Cardiac muscle cell (in vitro differentiated cells and primary cell): ENCODE measurements around the gene HMGCR. TPM values are rescaled to one million over a fixed set of nuclear protein-coding genes. Genes with fewer than 3 reads are reported as not detected.
A peak's percentile ranks its signal among the peaks of the same experiment; 100 is the strongest.
"Not testable (repeated sequence)": the region's sequence is repeated elsewhere in the genome, so short reads cannot be mapped to it uniquely, and the experiment has no call there.

Source experiments
- DNase-seq, 2 donors: peaks; one replicate each; pipeline versions ENCODE4 v3.0.0 to v3.0.0-alpha.2; 2010 to 2017; ENCODE audit warnings: low read depth in 1 of 2, low spot score in 1 of 2
- H3K27ac ChIP-seq: fragments of 200-600 bp; sonication (generic); 2 replicates; pipeline ENCODE4 v1.5.1; 2016
- H3K27me3 ChIP-seq: fragments of 200-600 bp; sonication (generic); 2 replicates; pipeline ENCODE4 v1.6.0; 2016; ENCODE audit warnings: control low read depth
- H3K36me3 ChIP-seq: fragments of 200-600 bp; sonication (generic); 2 replicates; pipeline ENCODE4 v1.5.1; 2016; ENCODE audit warnings: control low read depth
- H3K4me1 ChIP-seq: fragments of 200-600 bp; sonication (generic); 2 replicates; pipeline ENCODE4 v1.8.1; 2017; ENCODE audit warnings: low read depth, mild to moderate bottlenecking, mixed run types
- H3K4me3 ChIP-seq: fragments of 200-600 bp; sonication (generic); 2 replicates; pipeline ENCODE4 v1.5.1; 2016; ENCODE audit warnings: mild to moderate bottlenecking
- H3K9me3 ChIP-seq: fragments of 200-600 bp; sonication (generic); 2 replicates; pipeline ENCODE4 v1.5.1; 2017; ENCODE audit warnings: low read depth, mild to moderate bottlenecking, control low read depth
- CTCF ChIP-seq: IDR thresholded peaks from 2 replicates; pipeline ENCODE4 v1.5.1; 2012; ENCODE audit warnings: low read depth, mild to moderate bottlenecking, low read length
- polyA plus RNA-seq: library from polyadenylated mRNA; unstranded; fragments of >200 nt; fragmentation: Nextera tagmentation; extraction: Ambion mirVana; gene quantifications from 2 replicates; pipeline ENCODE4 v1.2.1, GENCODE V29; 2016
- total RNA-seq: library from RNA; depleted of rRNA; stranded (reverse); fragments of >200 nt; gene quantifications from 2 replicates; pipeline ENCODE4 v1.2.3, GENCODE V29; 2016

HMGCR gene
- total and polyA plus RNA-seq, 2 experiments from 2014 or later, result 34.0 to 68.9 TPM

- Histone ChIP-seq H3K4me1 (no peaks in the 10 kb centered on the region), H3K36me3 (no peaks in the 10 kb centered on the region), H3K27ac (no peak overlapping the region), H3K9me3 (no peaks in the 10 kb centered on the region), H3K27me3 (no peaks in the 10 kb centered on the region), H3K4me3 (no peak overlapping the region)
- TF ChIP-seq CTCF, result no peak
- DNase-seq, result no peak
Observed at GRCh38 chr5:75331095-75332090, 5.6 kb upstream of the HMGCR start.

DNA sequence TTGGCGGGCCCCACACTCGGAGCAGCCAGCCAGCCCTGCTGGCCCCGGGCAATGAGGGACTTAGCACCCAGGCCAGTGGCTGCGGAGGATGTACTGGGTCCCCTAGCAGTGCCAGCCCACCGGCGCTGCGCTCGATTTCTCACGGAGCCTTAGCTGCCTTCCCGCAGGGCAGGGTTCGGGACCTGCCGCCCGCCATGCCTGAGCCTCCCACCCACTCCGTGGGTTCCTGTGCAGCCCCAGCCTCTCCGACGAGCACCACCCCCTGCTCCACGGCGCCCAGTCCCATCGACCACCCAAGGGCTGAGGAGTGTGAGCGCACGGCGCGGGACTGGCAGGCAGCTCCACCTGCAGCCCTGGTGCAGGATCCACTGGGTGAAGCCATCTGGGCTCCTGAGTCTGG, 3.3 kb upstream of the HMGCR start:
- not testable (repeated sequence) for H3K9me3 ChIP-seq, H3K27ac ChIP-seq, H3K4me3 ChIP-seq, H3K4me1 ChIP-seq, H3K36me3 ChIP-seq, DNase-seq, H3K27me3 ChIP-seq

- H3K27me3 ChIP-seq, H3K9me3 ChIP-seq, H3K4me3 ChIP-seq, H3K36me3 ChIP-seq, H3K4me1 ChIP-seq, DNase-seq, H3K27ac ChIP-seq: not testable (repeated sequence)
Observed at GRCh38 chr5:75334413-75334812, 2.6 kb upstream of the HMGCR start.

DNA sequence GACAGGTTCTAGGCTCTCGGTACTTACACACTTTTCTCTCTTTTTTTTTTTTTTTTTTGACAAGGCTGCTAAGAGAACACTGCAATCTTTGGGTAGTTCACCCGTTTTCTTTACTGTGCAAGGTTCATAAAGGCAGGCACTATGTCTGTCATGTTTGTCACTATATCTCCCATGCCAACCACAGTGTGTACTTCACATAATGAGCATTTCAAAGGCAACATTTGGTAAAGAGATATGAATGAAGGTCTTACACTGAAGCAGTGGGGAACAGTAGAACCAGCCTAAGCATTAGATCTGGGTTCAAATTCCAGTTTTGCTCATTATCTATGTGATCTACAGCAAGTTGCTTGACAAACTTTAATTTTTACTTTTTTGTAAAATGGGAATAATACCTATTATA, 1.5 kb upstream of the HMGCR start:
- peaks cover 14% of the 10 kb centered on the region for H3K4me1 ChIP-seq
- H3K27me3 ChIP-seq, result no peaks in the 10 kb centered on the region
- no peak for DNase-seq
- TF ChIP-seq CTCF, result no peak
- no peaks in the 10 kb centered on the region for H3K9me3 ChIP-seq
- H3K27ac ChIP-seq, result peak overlapping the region; percentile 90
- no peaks in the 10 kb centered on the region for H3K36me3 ChIP-seq
- H3K4me3 ChIP-seq, result peak overlapping the region; percentile 55

GRCh38 chr5:75335952-75336614, 937 bp upstream of the HMGCR start:
- H3K27me3 ChIP-seq, result no peaks in the 10 kb centered on the region
- H3K4me1 ChIP-seq, result peaks cover 20% of the 10 kb centered on the region
- peak overlapping the region; percentile 90 for H3K27ac ChIP-seq
- peak; percentile 33 for TF ChIP-seq CTCF
- no peaks in the 10 kb centered on the region for H3K36me3 ChIP-seq
- peak; percentile 60 to 89 for DNase-seq
- peak overlapping the region; percentile 55 for H3K4me3 ChIP-seq
- H3K9me3 ChIP-seq, result no peaks in the 10 kb centered on the region

GRCh38 chr5:75337366-75338021, 474 bp downstream of the HMGCR start:
- TF ChIP-seq CTCF, result no peak
- peak overlapping the region; percentile 72 for H3K4me3 ChIP-seq
- peak overlapping the region; percentile 98 for H3K27ac ChIP-seq
- H3K4me1 ChIP-seq, result peaks cover 31% of the 10 kb centered on the region
- no peaks in the 10 kb centered on the region for H3K27me3 ChIP-seq
- H3K36me3 ChIP-seq, result no peaks in the 10 kb centered on the region
- H3K9me3 ChIP-seq, result no peaks in the 10 kb centered on the region
- DNase-seq, result peak; percentile 6 to 62
